A549 (cell line): ENCODE results near the gene UBE2H. TPM values are rescaled to one million over a fixed set of nuclear protein-coding genes. Genes with fewer than 3 reads are reported as not detected.

Source experiments
- ATAC-seq, 2 experiments: fragments of 200-7000 bp in 1 of 2; fragments of >200 bp in 1 of 2; cut with Nextera tagmentation in 1 of 2; cut with Tn5 transposase in 1 of 2; 3 replicates each; pipeline versions ENCODE4 v1.8.0 to v1.9.1; 2018 to 2020; ENCODE audit warnings: mild to moderate bottlenecking in 1 of 2, moderate library complexity in 1 of 2
- CTCF ChIA-PET: fragments of 300-600 bp; sonication (Branson Sonifier 250); formaldehyde crosslinking; extraction: SDS; loops from one replicate; lab custom pipeline; 2021; ENCODE audit warnings: antibody characterized with exemption, inconsistent platforms; lab: Yijun Ruan, JAX
- POLR2A ChIA-PET: fragments of 350-600 bp; formaldehyde crosslinking; extraction: SDS; loops from one replicate; lab custom pipeline; 2021; ENCODE audit warnings: antibody characterized with exemption, inconsistent platforms; lab: Yijun Ruan, JAX
- DNase-seq, 2 experiments: peaks; one replicate each; pipeline versions ENCODE4 v3.0.0 to v3.0.0-alpha.2; 2011 to 2016; ENCODE audit warnings: low read depth in 1 of 2, low spot score in 1 of 2
- FAIRE-seq: peaks from 2 replicates; lab custom pipeline; 2011; peaks lifted over from hg19 to GRCh38; lab: Jason Lieb, UNC
- H3K27ac ChIP-seq, 2 experiments: fragments of >200 bp; sonication (Bioruptor Twin); formaldehyde crosslinking; 3 replicates each; pipeline ENCODE4 v1.5.1; 2016 to 2017
- H3K4me1 ChIP-seq: fragments of >200 bp; sonication (Bioruptor Twin); formaldehyde crosslinking; 3 replicates; pipeline ENCODE4 v1.6.1; 2016
- H3K4me2 ChIP-seq: fragments of >200 bp; sonication (Bioruptor Twin); formaldehyde crosslinking; 3 replicates; pipeline ENCODE4 v1.6.1; 2016
- H3K4me3 ChIP-seq: fragments of >200 bp; sonication (Bioruptor Twin); formaldehyde crosslinking; 3 replicates; pipeline ENCODE4 v1.5.1; 2016
- H3K9me3 ChIP-seq: fragments of >200 bp; sonication (Bioruptor Twin); formaldehyde crosslinking; 3 replicates; pipeline ENCODE4 v1.6.1; 2016
- BCL3 ChIP-seq: fragments of >200 bp; sonication (Bioruptor Twin); formaldehyde crosslinking; IDR thresholded peaks from 3 replicates; pipeline ENCODE4 v1.6.1; 2016
- CBX2 ChIP-seq: fragments of 200-600 bp; sonication (generic); IDR thresholded peaks from 2 replicates; pipeline ENCODE4 v1.6.1; 2016; ENCODE audit warnings: low read depth, mild to moderate bottlenecking, borderline replicate concordance
- CHD2 ChIP-seq: fragments of 150-350 bp; IDR thresholded peaks from 2 replicates; pipeline ENCODE4 v1.6.1; 2014; ENCODE audit warnings: low read length; ENCODE audit not compliant: partially characterized antibody
- EHMT2 ChIP-seq: fragments of 200-600 bp; sonication (generic); IDR thresholded peaks from 2 replicates; pipeline ENCODE4 v1.6.1; 2016; ENCODE audit warnings: antibody characterized with exemption, low read depth, mild to moderate bottlenecking, moderate library complexity
- FOXS1 ChIP-seq: fragments of 250-450 bp; sonication (Bioruptor Pico); IDR thresholded peaks from 2 replicates; pipeline ENCODE4 v1.5.0; 2020; ENCODE audit warnings: mild to moderate bottlenecking, moderate library complexity
- GATA3 ChIP-seq: IDR thresholded peaks from 2 replicates; pipeline ENCODE4 v1.6.1; 2012; ENCODE audit warnings: borderline replicate concordance
- HEYL ChIP-seq: fragments of 250-450 bp; sonication (Bioruptor Pico); IDR thresholded peaks from 2 replicates; pipeline ENCODE4 v1.8.0; 2021; ENCODE audit warnings: mild to moderate bottlenecking, moderate library complexity
- HOXA7 ChIP-seq: fragments of 250-450 bp; sonication (Bioruptor Pico); IDR thresholded peaks from 2 replicates; pipeline ENCODE4 v1.5.0; 2020; ENCODE audit warnings: mild to moderate bottlenecking, moderate library complexity
- HOXB5 ChIP-seq: fragments of 250-450 bp; sonication (Bioruptor Pico); IDR thresholded peaks from 2 replicates; pipeline ENCODE4 v1.5.0; 2020; ENCODE audit warnings: mild to moderate bottlenecking, moderate library complexity
- JUN ChIP-seq, 2 experiments: fragments of >200 bp; sonication (Bioruptor Twin); formaldehyde crosslinking; IDR thresholded peaks; 2 replicates in 1 of 2; 3 replicates in 1 of 2; pipeline ENCODE4 v1.6.1; 2016 to 2017
- KDM1A ChIP-seq: fragments of 200-600 bp; sonication (generic); IDR thresholded peaks from 2 replicates; pipeline ENCODE4 v1.6.1; 2016; ENCODE audit warnings: low read depth, mild to moderate bottlenecking
- MAFK ChIP-seq: fragments of 450-650 bp; IDR thresholded peaks from 2 replicates; pipeline ENCODE4 v1.6.1; 2014; ENCODE audit not compliant: partially characterized antibody
- MYC ChIP-seq: IDR thresholded peaks from 2 replicates; pipeline ENCODE4 v1.6.1; 2012; ENCODE audit warnings: mild to moderate bottlenecking, inconsistent platforms, low read length, improper control_type of control experiment, borderline replicate concordance
- NPAS2 ChIP-seq: fragments of 250-450 bp; sonication (Bioruptor Pico); IDR thresholded peaks from 2 replicates; pipeline ENCODE4 v1.8.0; 2022; ENCODE audit warnings: mild to moderate bottlenecking, moderate library complexity, borderline replicate concordance
- NR3C1 ChIP-seq: fragments of >200 bp; sonication (Bioruptor Twin); formaldehyde crosslinking; IDR thresholded peaks from 3 replicates; pipeline ENCODE4 v1.6.1; 2017
- RAD21 ChIP-seq, 2 experiments: fragments of >200 bp in 1 of 2; sonication (Bioruptor Twin) in 1 of 2; formaldehyde crosslinking in 1 of 2; IDR thresholded peaks in 1 of 2; conservative IDR thresholded peaks in 1 of 2; 2 replicates in 1 of 2; 3 replicates in 1 of 2; pipeline ENCODE4 v1.6.1; 2012 to 2018; ENCODE audit warnings: inconsistent platforms in 1 of 2
- RFX5 ChIP-seq: fragments of 450-650 bp; IDR thresholded peaks from 2 replicates; pipeline ENCODE4 v1.7.1; 2014; ENCODE audit warnings: antibody characterized with exemption, mild to moderate bottlenecking, moderate library complexity
- RNF2 ChIP-seq: fragments of 200-600 bp; sonication (generic); IDR thresholded peaks from 2 replicates; pipeline ENCODE4 v1.6.1; 2016; ENCODE audit warnings: low read depth, mild to moderate bottlenecking, antibody characterized with exemption, moderate library complexity, borderline replicate concordance
- SMC3 ChIP-seq: fragments of >200 bp; sonication (Bioruptor Twin); formaldehyde crosslinking; IDR thresholded peaks from 3 replicates; pipeline ENCODE4 v1.6.1; 2018; ENCODE audit warnings: inconsistent platforms
- ZNF302 ChIP-seq: fragments of 250-450 bp; sonication (Bioruptor Pico); IDR thresholded peaks from 2 replicates; pipeline ENCODE4 v1.9.0; 2021; ENCODE audit warnings: inconsistent platforms, mild to moderate bottlenecking, moderate library complexity
- WGBS: methylation state at CpG from one replicate; pipeline ENCODE4 v1.1.6; 2017; ENCODE audit errors: missing lambda C conversion rate; 5-methylcytosine and 5-hydroxymethylcytosine counted together
- polyA plus RNA-seq, 4 experiments: library from polyadenylated mRNA; depleted of rRNA in 3 of 4; stranded (reverse); fragments of >200 nt; fragmentation: RNase III in 1 of 4; extraction: RNeasy Plus Mini Kit Qiagen cat#74134 plus additional on column Dnase treatment in 1 of 4; gene quantifications; 2 replicates in 3 of 4; 3 replicates in 1 of 4; pipeline ENCODE4 v1.2.3, GENCODE V29; 2011 to 2017
- TF ChIP-seq, protein P1 (sequence below): IDR thresholded peaks from 2 replicates; pipeline ENCODE4 v1.6.1; 2012
- TF ChIP-seq, protein P2 (sequence below): IDR thresholded peaks from 2 replicates; pipeline ENCODE4 v1.6.1; 2012
- TF ChIP-seq, protein P3 (sequence below): fragments of >200 bp; sonication (Bioruptor Twin); formaldehyde crosslinking; IDR thresholded peaks from 2 replicates; pipeline ENCODE4 v1.6.1; 2016
- TF ChIP-seq, protein P4 (sequence below): fragments of 250-450 bp; sonication (Bioruptor Pico); IDR thresholded peaks from 2 replicates; pipeline ENCODE4 v1.5.0; 2020; ENCODE audit warnings: low read depth, mild to moderate bottlenecking, moderate library complexity

Gene UBE2H
- polyA plus RNA-seq, 2 of the 4 experiments (the other 2 are of a cell fraction) = 73.5 to 99.2 TPM

GRCh38 chr7:129948877-129949291, 3.9 kb downstream of the UBE2H start:
- DNase-seq (peak; percentile 92 to 94), FAIRE-seq (peak; percentile 43), ATAC-seq (peak; percentile 74 to 88)
- H3K9me3 ChIP-seq = no peaks in the 10 kb centered on the region
- H3K4me2 ChIP-seq = peak overlapping the region; percentile 100
- CTCF ChIA-PET = interaction anchor here (0.6 to 2.7 kb wide), 13 partner anchors 10 to 284 kb away, joined by 3 to 21 read pairs (median 4); no protein-coding TSS in a partner anchor
- 2% methylated on average over 10 of the region's 10 CpGs for WGBS
- peaks cover 32% of the 10 kb centered on the region for H3K4me1 ChIP-seq
- POLR2A ChIA-PET = interaction anchor here (0.8 to 2.2 kb wide), 6 partner anchors 10 to 124 kb away, joined by 3 to 15 read pairs (median 10); no protein-coding TSS in a partner anchor
- peak overlapping the region; percentile 83 to 95 for H3K27ac ChIP-seq
- H3K4me3 ChIP-seq = peak overlapping the region; percentile 73
- TF ChIP-seq CHD2 (no peak), SMC3 (0 out of 3 replicates have a peak, but pooled peaks have one; percentile 13), MYC (no peak), GATA3 (peak; percentile 58), CBX2 (no peak), HOXB5 (CRISPR knock-in tag) (no peak), EHMT2 (no peak), JUN (IDR thresholded peaks at IDR 0.05) (peak in 1 of 2 experiments; percentile 44; a peak in 3 of 5 replicates), RNF2 (no peak), ZNF302 (no peak), NR3C1 (no peak), RFX5 (peak; percentile 96), HEYL (no peak), RAD21 (conservative IDR thresholded peaks at IDR 0.05 in 1 of 2, IDR thresholded peaks at IDR 0.05 in 1 of 2) (no peak; a peak in 2 of 5 replicates)
- TF ChIP-seq, protein P1, sequence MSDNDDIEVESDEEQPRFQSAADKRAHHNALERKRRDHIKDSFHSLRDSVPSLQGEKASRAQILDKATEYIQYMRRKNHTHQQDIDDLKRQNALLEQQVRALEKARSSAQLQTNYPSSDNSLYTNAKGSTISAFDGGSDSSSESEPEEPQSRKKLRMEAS = peak; percentile 65; the same call in 1 of the 2 replicates
- TF ChIP-seq, protein P2, sequence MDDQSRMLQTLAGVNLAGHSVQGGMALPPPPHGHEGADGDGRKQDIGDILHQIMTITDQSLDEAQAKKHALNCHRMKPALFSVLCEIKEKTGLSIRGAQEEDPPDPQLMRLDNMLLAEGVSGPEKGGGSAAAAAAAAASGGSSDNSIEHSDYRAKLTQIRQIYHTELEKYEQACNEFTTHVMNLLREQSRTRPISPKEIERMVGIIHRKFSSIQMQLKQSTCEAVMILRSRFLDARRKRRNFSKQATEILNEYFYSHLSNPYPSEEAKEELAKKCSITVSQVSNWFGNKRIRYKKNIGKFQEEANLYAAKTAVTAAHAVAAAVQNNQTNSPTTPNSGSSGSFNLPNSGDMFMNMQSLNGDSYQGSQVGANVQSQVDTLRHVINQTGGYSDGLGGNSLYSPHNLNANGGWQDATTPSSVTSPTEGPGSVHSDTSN = peak; percentile 85

DNA sequence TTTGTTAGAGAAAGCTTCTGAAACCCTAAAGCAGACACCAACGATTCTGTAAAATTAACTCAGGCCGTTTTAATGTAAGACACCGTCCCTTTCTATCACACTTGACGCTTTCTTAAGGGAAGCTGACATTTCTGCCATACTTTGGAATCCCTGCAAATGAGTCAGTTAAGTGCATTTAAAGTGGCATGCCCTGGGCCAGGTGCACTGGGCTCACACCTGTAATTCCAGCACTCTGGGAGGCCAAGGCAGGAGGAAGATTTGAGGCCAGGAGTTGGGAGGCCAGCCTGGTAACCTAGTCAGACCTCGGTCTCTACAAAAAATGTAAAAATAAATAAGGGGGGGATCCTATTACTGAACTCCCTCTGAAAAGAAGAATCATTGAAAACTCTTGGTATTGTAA, 4.4 kb downstream of the UBE2H start:
- CTCF ChIA-PET = interaction anchor here (0.6 to 2.7 kb wide), 10 partner anchors 11 to 284 kb away, joined by 3 to 21 read pairs (median 4); no protein-coding TSS in a partner anchor

More for the DNA sequence above, 4.4 kb downstream of the UBE2H start:
- DNase-seq = no peak
- POLR2A ChIA-PET = interaction anchor here (0.8 to 2.2 kb wide), 6 partner anchors 11 to 123 kb away, joined by 3 to 15 read pairs (median 10); no protein-coding TSS in a partner anchor
- peak overlapping the region; percentile 100 for H3K4me2 ChIP-seq
- FAIRE-seq = no peak
- WGBS = 73% methylated on average over 5 of the region's 5 CpGs
- no peaks in the 10 kb centered on the region for H3K9me3 ChIP-seq
- H3K4me3 ChIP-seq = peak overlapping the region; percentile 73; the same call in 1 of the 3 replicates
- H3K27ac ChIP-seq = peak overlapping the region; percentile 83 to 95; a peak in 5 of 6 replicates
- peaks cover 32% of the 10 kb centered on the region for H3K4me1 ChIP-seq
- ATAC-seq = no peak
- TF ChIP-seq FOXS1 (CRISPR knock-in tag) = no peak
- no peak for TF ChIP-seq EHMT2
- no peak for TF ChIP-seq KDM1A
- TF ChIP-seq, protein P3, sequence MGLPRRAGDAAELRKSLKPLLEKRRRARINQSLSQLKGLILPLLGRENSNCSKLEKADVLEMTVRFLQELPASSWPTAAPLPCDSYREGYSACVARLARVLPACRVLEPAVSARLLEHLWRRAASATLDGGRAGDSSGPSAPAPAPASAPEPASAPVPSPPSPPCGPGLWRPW = no peak
- TF ChIP-seq NPAS2 (CRISPR knock-in tag) = no peak
- TF ChIP-seq, protein P4, sequence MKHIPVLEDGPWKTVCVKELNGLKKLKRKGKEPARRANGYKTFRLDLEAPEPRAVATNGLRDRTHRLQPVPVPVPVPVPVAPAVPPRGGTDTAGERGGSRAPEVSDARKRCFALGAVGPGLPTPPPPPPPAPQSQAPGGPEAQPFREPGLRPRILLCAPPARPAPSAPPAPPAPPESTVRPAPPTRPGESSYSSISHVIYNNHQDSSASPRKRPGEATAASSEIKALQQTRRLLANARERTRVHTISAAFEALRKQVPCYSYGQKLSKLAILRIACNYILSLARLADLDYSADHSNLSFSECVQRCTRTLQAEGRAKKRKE = no peak
- no peak for TF ChIP-seq BCL3
- no peak for TF ChIP-seq MAFK
- no peak for TF ChIP-seq HOXA7
- TF ChIP-seq, all 56 proteins: peak for 0
